SK-N-SH treated with all-trans-retinoic acid at 6 μM for 48 hours (cell line): Measurements from ENCODE around the gene NPR3.

ENCODE experiments used
- ATAC-seq: fragments of 200-7000 bp; cut with Tn5 transposase; 3 replicates; pipeline ENCODE4 v1.9.1; 2020; ENCODE audit warnings: mild to moderate bottlenecking, moderate library complexity
- ARNTL ChIP-seq: fragments of 450-650 bp; formaldehyde crosslinking; IDR thresholded peaks from 2 replicates; pipeline ENCODE4 v1.5.0; 2020; ENCODE audit warnings: low read depth, mild to moderate bottlenecking, moderate library complexity, borderline replicate concordance
- BACH2 ChIP-seq: fragments of 250-450 bp; sonication (Bioruptor Pico); IDR thresholded peaks from 2 replicates; pipeline ENCODE4 v1.9.0; 2021; ENCODE audit warnings: mild to moderate bottlenecking, borderline replicate concordance
- CSDC2 ChIP-seq: fragments of 250-450 bp; sonication (Bioruptor Pico); IDR thresholded peaks from 2 replicates; pipeline ENCODE4 v1.5.0; 2020; ENCODE audit warnings: mild to moderate bottlenecking, moderate library complexity
- ESRRG ChIP-seq: fragments of 250-450 bp; sonication (Bioruptor Pico); IDR thresholded peaks from 2 replicates; pipeline ENCODE4 v1.6.1; 2021; ENCODE audit warnings: mild to moderate bottlenecking
- GLIS3 ChIP-seq: fragments of 250-450 bp; sonication (Bioruptor Pico); IDR thresholded peaks from 2 replicates; pipeline ENCODE4 v1.5.0; 2020; ENCODE audit warnings: mild to moderate bottlenecking, moderate library complexity
- ISL1 ChIP-seq: fragments of 250-450 bp; sonication (Bioruptor Pico); IDR thresholded peaks from 2 replicates; pipeline ENCODE4 v2.1.2; 2022; ENCODE audit warnings: mild to moderate bottlenecking, moderate library complexity
- OSR1 ChIP-seq: fragments of 250-450 bp; sonication (Bioruptor Pico); IDR thresholded peaks from 2 replicates; pipeline ENCODE4 v1.8.0; 2022; ENCODE audit warnings: moderate library complexity, mild to moderate bottlenecking, inconsistent platforms
- PPARA ChIP-seq: fragments of 250-450 bp; sonication (Bioruptor Pico); IDR thresholded peaks from 2 replicates; pipeline ENCODE4 v1.5.0; 2020; ENCODE audit warnings: mild to moderate bottlenecking, borderline replicate concordance
- RARB ChIP-seq: fragments of 250-450 bp; sonication (Bioruptor Pico); IDR thresholded peaks from 2 replicates; pipeline ENCODE4 v1.8.0; 2021; ENCODE audit warnings: mild to moderate bottlenecking, moderate library complexity
- TCF4 ChIP-seq: fragments of 250-450 bp; sonication (Bioruptor Pico); IDR thresholded peaks from 2 replicates; pipeline ENCODE4 v1.8.0; 2021; ENCODE audit warnings: mild to moderate bottlenecking, moderate library complexity, borderline replicate concordance
- TOX ChIP-seq: fragments of 250-450 bp; sonication (Bioruptor Pico); IDR thresholded peaks from 2 replicates; pipeline ENCODE4 v1.8.0; 2021; ENCODE audit warnings: mild to moderate bottlenecking, moderate library complexity, borderline replicate concordance
- ZC3H10 ChIP-seq: fragments of 250-450 bp; sonication (Bioruptor Pico); IDR thresholded peaks from 2 replicates; pipeline ENCODE4 v1.5.1; 2021; ENCODE audit warnings: mild to moderate bottlenecking, moderate library complexity
- ZFP30 ChIP-seq: fragments of 450-650 bp; formaldehyde crosslinking; IDR thresholded peaks from 2 replicates; pipeline ENCODE4 v1.5.0; 2022; ENCODE audit warnings: mild to moderate bottlenecking, moderate library complexity
- ZNF565 ChIP-seq: fragments of 450-650 bp; formaldehyde crosslinking; conservative IDR thresholded peaks from 2 replicates; pipeline ENCODE4 v1.5.0; 2020; ENCODE audit warnings: low read depth, mild to moderate bottlenecking, moderate library complexity
- ZNF70 ChIP-seq: fragments of 450-650 bp; formaldehyde crosslinking; IDR thresholded peaks from 2 replicates; pipeline ENCODE4 v1.5.0; 2020; ENCODE audit warnings: mild to moderate bottlenecking, moderate library complexity
- ZNF8 ChIP-seq: fragments of 450-650 bp; formaldehyde crosslinking; IDR thresholded peaks from 2 replicates; pipeline ENCODE4 v1.5.0; 2020; ENCODE audit warnings: mild to moderate bottlenecking, moderate library complexity
- TF ChIP-seq, protein P1 (sequence below): fragments of 250-450 bp; sonication (Bioruptor Pico); IDR thresholded peaks from 2 replicates; pipeline ENCODE4 v1.5.0; 2020; ENCODE audit warnings: mild to moderate bottlenecking, moderate library complexity
- TF ChIP-seq, protein P2 (sequence below): fragments of 250-450 bp; sonication (Bioruptor Pico); IDR thresholded peaks from 2 replicates; pipeline ENCODE4 v1.5.1; 2020; ENCODE audit warnings: low read depth, mild to moderate bottlenecking, moderate library complexity
- TF ChIP-seq, protein P3 (sequence below): fragments of 250-450 bp; sonication (Bioruptor Pico); IDR thresholded peaks from 2 replicates; pipeline ENCODE4 v1.8.0; 2021; ENCODE audit warnings: low read depth, mild to moderate bottlenecking, moderate library complexity, borderline replicate concordance
- TF ChIP-seq, protein P4 (sequence below): fragments of 250-450 bp; sonication (Bioruptor Pico); IDR thresholded peaks from 2 replicates; pipeline ENCODE4 v1.8.0; 2020; ENCODE audit warnings: mild to moderate bottlenecking, moderate library complexity, borderline replicate concordance

NPR3 gene

DNA sequence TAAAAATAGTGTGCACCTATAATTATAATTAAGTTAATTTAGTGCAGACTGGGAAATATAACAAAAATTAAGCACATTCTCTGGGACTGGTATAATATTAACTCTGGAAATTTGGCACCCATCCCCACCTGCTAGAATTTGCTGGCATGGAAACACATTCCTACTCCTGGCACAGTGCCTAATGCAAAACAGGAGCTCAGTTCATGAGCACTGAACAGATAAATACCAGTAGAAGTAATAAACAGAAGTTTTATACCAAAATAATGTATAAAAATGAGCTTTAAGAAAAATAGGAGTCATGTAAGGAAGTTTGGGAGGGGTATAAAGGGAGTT is 23.7 kb upstream of the NPR3 start:
- no peak for TF ChIP-seq TCF4 (CRISPR knock-in tag)
- TF ChIP-seq ARNTL: no peak
- TF ChIP-seq ESRRG (CRISPR knock-in tag): no peak
- TF ChIP-seq, protein P1, sequence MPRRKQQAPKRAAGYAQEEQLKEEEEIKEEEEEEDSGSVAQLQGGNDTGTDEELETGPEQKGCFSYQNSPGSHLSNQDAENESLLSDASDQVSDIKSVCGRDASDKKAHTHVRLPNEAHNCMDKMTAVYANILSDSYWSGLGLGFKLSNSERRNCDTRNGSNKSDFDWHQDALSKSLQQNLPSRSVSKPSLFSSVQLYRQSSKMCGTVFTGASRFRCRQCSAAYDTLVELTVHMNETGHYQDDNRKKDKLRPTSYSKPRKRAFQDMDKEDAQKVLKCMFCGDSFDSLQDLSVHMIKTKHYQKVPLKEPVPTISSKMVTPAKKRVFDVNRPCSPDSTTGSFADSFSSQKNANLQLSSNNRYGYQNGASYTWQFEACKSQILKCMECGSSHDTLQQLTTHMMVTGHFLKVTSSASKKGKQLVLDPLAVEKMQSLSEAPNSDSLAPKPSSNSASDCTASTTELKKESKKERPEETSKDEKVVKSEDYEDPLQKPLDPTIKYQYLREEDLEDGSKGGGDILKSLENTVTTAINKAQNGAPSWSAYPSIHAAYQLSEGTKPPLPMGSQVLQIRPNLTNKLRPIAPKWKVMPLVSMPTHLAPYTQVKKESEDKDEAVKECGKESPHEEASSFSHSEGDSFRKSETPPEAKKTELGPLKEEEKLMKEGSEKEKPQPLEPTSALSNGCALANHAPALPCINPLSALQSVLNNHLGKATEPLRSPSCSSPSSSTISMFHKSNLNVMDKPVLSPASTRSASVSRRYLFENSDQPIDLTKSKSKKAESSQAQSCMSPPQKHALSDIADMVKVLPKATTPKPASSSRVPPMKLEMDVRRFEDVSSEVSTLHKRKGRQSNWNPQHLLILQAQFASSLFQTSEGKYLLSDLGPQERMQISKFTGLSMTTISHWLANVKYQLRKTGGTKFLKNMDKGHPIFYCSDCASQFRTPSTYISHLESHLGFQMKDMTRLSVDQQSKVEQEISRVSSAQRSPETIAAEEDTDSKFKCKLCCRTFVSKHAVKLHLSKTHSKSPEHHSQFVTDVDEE (CRISPR knock-in tag): no peak
- peak; percentile 48 for TF ChIP-seq ISL1 (CRISPR knock-in tag)
- no peak for TF ChIP-seq TOX
- peak; percentile 45 for ATAC-seq

DNA sequence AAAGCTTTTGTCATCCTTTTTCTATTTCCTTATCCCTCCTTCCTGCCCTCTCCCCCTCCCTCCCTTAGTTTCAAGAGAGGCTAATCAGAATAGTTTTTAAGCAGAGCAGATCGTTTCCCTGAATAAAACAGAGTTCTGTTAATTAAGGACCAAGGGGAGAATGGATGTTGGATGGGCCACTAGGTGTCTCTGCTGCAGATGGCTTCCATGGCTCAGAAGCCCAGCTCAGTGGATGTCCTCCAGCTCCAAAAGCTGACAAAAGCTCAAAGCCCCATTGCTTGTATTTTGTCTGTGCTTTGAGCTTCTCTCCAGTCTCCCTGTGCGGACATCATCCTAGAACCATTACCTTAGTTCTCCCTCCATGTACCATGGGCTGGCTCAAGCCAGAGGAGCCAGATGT is 21.0 kb upstream of the NPR3 start:
- ATAC-seq: no peak

DNA sequence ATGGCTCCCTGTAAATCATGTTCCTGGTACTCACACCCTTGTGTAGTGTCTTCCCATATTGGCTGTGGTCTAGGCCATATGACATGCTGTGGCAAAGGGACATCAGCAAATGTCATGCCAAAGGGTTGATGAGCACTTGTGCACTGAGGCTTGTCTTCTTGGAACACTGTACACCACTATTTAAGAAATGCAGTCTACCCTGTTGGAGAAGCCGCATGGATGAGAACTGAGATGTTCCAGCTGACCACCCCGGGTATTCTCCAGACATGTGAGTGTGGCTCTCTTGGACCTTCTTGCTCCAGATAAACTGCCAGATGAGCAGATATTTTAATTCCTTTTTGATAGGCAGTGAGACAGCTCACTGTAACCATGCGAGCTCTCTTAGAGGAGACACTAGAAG is 20.5 kb upstream of the NPR3 start:
- no peak for ATAC-seq
- TF ChIP-seq, protein P2, sequence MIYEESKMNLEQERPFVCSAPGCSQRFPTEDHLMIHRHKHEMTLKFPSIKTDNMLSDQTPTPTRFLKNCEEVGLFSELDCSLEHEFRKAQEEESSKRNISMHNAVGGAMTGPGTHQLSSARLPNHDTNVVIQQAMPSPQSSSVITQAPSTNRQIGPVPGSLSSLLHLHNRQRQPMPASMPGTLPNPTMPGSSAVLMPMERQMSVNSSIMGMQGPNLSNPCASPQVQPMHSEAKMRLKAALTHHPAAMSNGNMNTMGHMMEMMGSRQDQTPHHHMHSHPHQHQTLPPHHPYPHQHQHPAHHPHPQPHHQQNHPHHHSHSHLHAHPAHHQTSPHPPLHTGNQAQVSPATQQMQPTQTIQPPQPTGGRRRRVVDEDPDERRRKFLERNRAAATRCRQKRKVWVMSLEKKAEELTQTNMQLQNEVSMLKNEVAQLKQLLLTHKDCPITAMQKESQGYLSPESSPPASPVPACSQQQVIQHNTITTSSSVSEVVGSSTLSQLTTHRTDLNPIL (CRISPR knock-in tag): no peak
- TF ChIP-seq GLIS3 (CRISPR knock-in tag): no peak
- no peak for TF ChIP-seq TOX
- no peak for TF ChIP-seq ISL1 (CRISPR knock-in tag)
- TF ChIP-seq ZNF565 (CRISPR knock-in tag): no peak
- TF ChIP-seq, protein P1 (CRISPR knock-in tag): no peak
- TF ChIP-seq ZNF8 (CRISPR knock-in tag): no peak
- TF ChIP-seq, protein P3, sequence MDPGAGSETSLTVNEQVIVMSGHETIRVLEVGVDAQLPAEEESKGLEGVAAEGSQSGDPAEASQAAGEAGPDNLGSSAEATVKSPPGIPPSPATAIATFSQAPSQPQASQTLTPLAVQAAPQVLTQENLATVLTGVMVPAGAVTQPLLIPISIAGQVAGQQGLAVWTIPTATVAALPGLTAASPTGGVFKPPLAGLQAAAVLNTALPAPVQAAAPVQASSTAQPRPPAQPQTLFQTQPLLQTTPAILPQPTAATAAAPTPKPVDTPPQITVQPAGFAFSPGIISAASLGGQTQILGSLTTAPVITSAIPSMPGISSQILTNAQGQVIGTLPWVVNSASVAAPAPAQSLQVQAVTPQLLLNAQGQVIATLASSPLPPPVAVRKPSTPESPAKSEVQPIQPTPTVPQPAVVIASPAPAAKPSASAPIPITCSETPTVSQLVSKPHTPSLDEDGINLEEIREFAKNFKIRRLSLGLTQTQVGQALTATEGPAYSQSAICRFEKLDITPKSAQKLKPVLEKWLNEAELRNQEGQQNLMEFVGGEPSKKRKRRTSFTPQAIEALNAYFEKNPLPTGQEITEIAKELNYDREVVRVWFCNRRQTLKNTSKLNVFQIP (CRISPR knock-in tag): no peak
- TF ChIP-seq RARB: no peak
- TF ChIP-seq ESRRG (CRISPR knock-in tag): no peak
- no peak for TF ChIP-seq ARNTL
- no peak for TF ChIP-seq BACH2 (CRISPR knock-in tag)
- TF ChIP-seq CSDC2 (CRISPR knock-in tag): no peak
- TF ChIP-seq, all 23 proteins: peak for 0

More for the DNA sequence above, 21.0 kb upstream of the NPR3 start:
- TF ChIP-seq ZFP30 (CRISPR knock-in tag): no peak
- no peak for TF ChIP-seq ZNF565 (CRISPR knock-in tag)
- TF ChIP-seq ISL1 (CRISPR knock-in tag): no peak
- no peak for TF ChIP-seq TOX
- TF ChIP-seq CSDC2 (CRISPR knock-in tag): no peak
- TF ChIP-seq BACH2 (CRISPR knock-in tag): no peak
- TF ChIP-seq ARNTL: no peak
- TF ChIP-seq ZC3H10 (CRISPR knock-in tag): no peak
- no peak for TF ChIP-seq OSR1
- no peak for TF ChIP-seq GLIS3 (CRISPR knock-in tag)
- TF ChIP-seq ESRRG (CRISPR knock-in tag): no peak
- TF ChIP-seq PPARA (CRISPR knock-in tag): no peak
- no peak for TF ChIP-seq ZNF70

DNA sequence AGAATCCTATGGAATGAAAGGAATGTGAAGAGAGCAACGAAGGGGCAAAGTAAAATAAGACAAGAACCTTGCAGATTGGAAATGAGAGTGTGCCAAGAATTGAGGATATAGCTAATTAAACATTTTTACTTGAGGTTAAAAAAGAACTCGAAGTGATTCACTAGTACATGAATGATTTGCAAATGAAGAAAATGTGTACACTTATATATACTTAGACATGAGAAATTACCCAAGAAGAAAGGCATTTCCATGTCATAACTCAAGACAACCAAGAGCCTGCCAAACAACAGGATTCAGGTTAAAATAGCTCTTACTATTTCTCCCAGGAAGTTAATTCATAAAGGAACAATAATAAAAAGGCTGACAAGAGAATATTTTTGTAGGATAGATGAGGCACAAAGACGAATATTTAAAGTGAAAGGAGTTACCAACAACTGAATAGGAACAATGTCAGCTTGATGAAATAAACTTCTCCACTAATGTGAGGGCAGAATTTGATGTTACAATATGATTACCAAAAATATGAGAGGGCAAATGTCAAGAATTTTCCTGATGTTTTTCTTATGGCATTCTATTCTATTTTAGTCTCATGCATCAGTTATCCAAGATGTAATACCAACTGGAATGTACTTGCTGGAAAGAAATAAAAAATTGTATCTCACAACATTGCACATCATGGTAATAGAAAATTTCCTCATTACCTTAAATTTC is 18.9 kb upstream of the NPR3 start:
- TF ChIP-seq, protein P4, sequence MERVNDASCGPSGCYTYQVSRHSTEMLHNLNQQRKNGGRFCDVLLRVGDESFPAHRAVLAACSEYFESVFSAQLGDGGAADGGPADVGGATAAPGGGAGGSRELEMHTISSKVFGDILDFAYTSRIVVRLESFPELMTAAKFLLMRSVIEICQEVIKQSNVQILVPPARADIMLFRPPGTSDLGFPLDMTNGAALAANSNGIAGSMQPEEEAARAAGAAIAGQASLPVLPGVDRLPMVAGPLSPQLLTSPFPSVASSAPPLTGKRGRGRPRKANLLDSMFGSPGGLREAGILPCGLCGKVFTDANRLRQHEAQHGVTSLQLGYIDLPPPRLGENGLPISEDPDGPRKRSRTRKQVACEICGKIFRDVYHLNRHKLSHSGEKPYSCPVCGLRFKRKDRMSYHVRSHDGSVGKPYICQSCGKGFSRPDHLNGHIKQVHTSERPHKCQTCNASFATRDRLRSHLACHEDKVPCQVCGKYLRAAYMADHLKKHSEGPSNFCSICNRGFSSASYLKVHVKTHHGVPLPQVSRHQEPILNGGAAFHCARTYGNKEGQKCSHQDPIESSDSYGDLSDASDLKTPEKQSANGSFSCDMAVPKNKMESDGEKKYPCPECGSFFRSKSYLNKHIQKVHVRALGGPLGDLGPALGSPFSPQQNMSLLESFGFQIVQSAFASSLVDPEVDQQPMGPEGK: no peak
- 0 out of 2 replicates have a peak, but pooled peaks have one; percentile 37 for TF ChIP-seq ISL1 (CRISPR knock-in tag)
- no peak for TF ChIP-seq ZNF8 (CRISPR knock-in tag)
- ATAC-seq: peak; percentile 76
